ENCODE data around the gene PTPRK.
"Not testable (repeated sequence)": the region's sequence is repeated elsewhere in the genome, so short reads cannot be mapped to it uniquely, and the experiment has no call there.

PTPRK gene

GRCh38 chr6:128434752-128435151 lies 85.6 kb downstream of the PTPRK start:
- not testable (repeated sequence) for DNase-seq

GRCh38 chr6:128432394-128432793 lies 88.0 kb downstream of the PTPRK start:
- DNase-seq = no peak

- DNase-seq = no peak
Measured at GRCh38 chr6:128427139-128427538, 93.3 kb downstream of the PTPRK start.

- DNase-seq = no peak
Measured at GRCh38 chr6:128425856-128426255, 94.5 kb downstream of the PTPRK start.

- no peak for DNase-seq
Measured at GRCh38 chr6:128422871-128423270, 97.5 kb downstream of the PTPRK start.

GRCh38 chr6:128422200-128422599 lies 98.2 kb downstream of the PTPRK start:
- no peak for DNase-seq

GRCh38 chr6:128421788-128422187 lies 98.6 kb downstream of the PTPRK start:
- no peak for DNase-seq

GRCh38 chr6:128417698-128418097 lies 102.7 kb downstream of the PTPRK start:
- no peak for DNase-seq

- no peak for DNase-seq
Measured at GRCh38 chr6:128415387-128415786, 105.0 kb downstream of the PTPRK start.

GRCh38 chr6:128414943-128415342 lies 105.5 kb downstream of the PTPRK start:
- no peak for DNase-seq

- no peak for DNase-seq
Measured at GRCh38 chr6:128413291-128413690, 107.1 kb downstream of the PTPRK start.

- DNase-seq = no peak
Measured at GRCh38 chr6:128412680-128413079, 107.7 kb downstream of the PTPRK start.

GRCh38 chr6:128410584-128410983 lies 109.8 kb downstream of the PTPRK start:
- no peak for DNase-seq

- DNase-seq = no peak
Measured at GRCh38 chr6:128409003-128409402, 111.4 kb downstream of the PTPRK start.

- DNase-seq = no peak
Measured at GRCh38 chr6:128406453-128406852, 113.9 kb downstream of the PTPRK start.

GRCh38 chr6:128403618-128404444 lies 116.6 kb downstream of the PTPRK start:
- no peak for DNase-seq

GRCh38 chr6:128400875-128401274 lies 119.5 kb downstream of the PTPRK start:
- no peak for DNase-seq

- DNase-seq = no peak
Measured at GRCh38 chr6:128397996-128398395, 122.4 kb downstream of the PTPRK start.

- no peak for DNase-seq
Measured at GRCh38 chr6:128395596-128395995, 124.8 kb downstream of the PTPRK start.

GRCh38 chr6:128395188-128395587 lies 125.2 kb downstream of the PTPRK start:
- no peak for DNase-seq

- no peak for DNase-seq
Measured at GRCh38 chr6:128394167-128394566, 126.2 kb downstream of the PTPRK start.

- DNase-seq = no peak
Measured at GRCh38 chr6:128389820-128390534, 130.4 kb downstream of the PTPRK start.

- DNase-seq = no peak
Measured at GRCh38 chr6:128388380-128388779, 132.0 kb downstream of the PTPRK start.

GRCh38 chr6:128380891-128381290 lies 139.5 kb downstream of the PTPRK start:
- no peak for DNase-seq

All from hematopoietic multipotent progenitor cell treated with erythropoietin and hydrocortisone succinate and interleukin-3 and kit ligand, for 6 days (in vitro differentiated cells).